Activated CD4-positive, alpha-beta T cell treated with anti-CD3 and anti-CD28 coated beads, Interleukin-10, Interleukin-2, amounts not matched to agents 100 ng/mL and 50 ng/mL, durations not matched to agents 16 hours and 8 hours (primary cell): ENCODE measurements around the gene BORCS6.
A peak's percentile ranks its signal among the peaks of the same experiment; 100 is the strongest.

ENCODE experiments used
- DNase-seq: peaks from one replicate; pipeline ENCODE4 v3.0.0-alpha.2; 2020

Gene BORCS6

GRCh38 chr17:8153525-8153956 lies 36.4 kb downstream of the BORCS6 start:
- peak; percentile 53 for DNase-seq

- no peak for DNase-seq
Measured at GRCh38 chr17:8153031-8153451, 36.9 kb downstream of the BORCS6 start.

GRCh38 chr17:8152112-8152775 lies 37.7 kb downstream of the BORCS6 start, which contains the start of gene PER1:
TSS of gene PER1 (minus strand) at chr17:8152404. CDS start at chr17:8150706, 1,698 bp downstream.
- DNase-seq: peak; percentile 97

- no peak for DNase-seq
Measured at GRCh38 chr17:8151641-8152111, 38.3 kb downstream of the BORCS6 start.

GRCh38 chr17:8151120-8151640 lies 38.8 kb downstream of the BORCS6 start:
- peak; percentile 92 for DNase-seq

- DNase-seq: no peak
Measured at GRCh38 chr17:8150194-8151119, 39.5 kb downstream of the BORCS6 start.

GRCh38 chr17:8149419-8150193 lies 40.4 kb downstream of the BORCS6 start:
- no peak for DNase-seq

- no peak for DNase-seq
Measured at GRCh38 chr17:8148560-8148959, 41.4 kb downstream of the BORCS6 start.

GRCh38 chr17:8147805-8148404 lies 42.1 kb downstream of the BORCS6 start:
- DNase-seq: no peak

GRCh38 chr17:8147141-8147804 lies 42.7 kb downstream of the BORCS6 start:
- no peak for DNase-seq

GRCh38 chr17:8146381-8147140 lies 43.4 kb downstream of the BORCS6 start:
- no peak for DNase-seq

- no peak for DNase-seq
Measured at GRCh38 chr17:8145811-8146210, 44.2 kb downstream of the BORCS6 start.

- DNase-seq: no peak
Measured at GRCh38 chr17:8144401-8145231, 45.4 kb downstream of the BORCS6 start.

- DNase-seq: no peak
Measured at GRCh38 chr17:8143581-8144400, 46.2 kb downstream of the BORCS6 start.

GRCh38 chr17:8142887-8143580 lies 46.9 kb downstream of the BORCS6 start:
- DNase-seq: no peak

GRCh38 chr17:8142158-8142886 lies 47.7 kb downstream of the BORCS6 start:
- DNase-seq: no peak

GRCh38 chr17:8141741-8142140 lies 48.2 kb downstream of the BORCS6 start:
- DNase-seq: no peak

GRCh38 chr17:8141045-8141444 lies 48.9 kb downstream of the BORCS6 start:
- DNase-seq: no peak
